GM13976 (cell line): ENCODE data around the gene AUTS2.

Source experiments
- DNase-seq: peaks from one replicate; pipeline ENCODE4 v3.0.0; 2012; ENCODE audit warnings: low spot score
- CTCF ChIP-seq: IDR thresholded peaks from 2 replicates; pipeline ENCODE4 v1.5.1; 2012; ENCODE audit warnings: borderline replicate concordance, mild to moderate bottlenecking; ENCODE audit not compliant: insufficient read depth; ENCODE audit errors: extremely low read depth, missing control alignments, control extremely low read depth
- in situ Hi-C: fragments of 300-500 bp; cut with MboI; formaldehyde crosslinking; loops from one replicate; pipeline ENCODE4 v1.12.0; 2022; ENCODE audit warnings: low sequenced_read_pairs, mixed read lengths, inconsistent platforms; ENCODE audit not compliant: unreplicated experiment

AUTS2 gene

GRCh38 chr7:70334871-70335270, 736.6 kb downstream of the AUTS2 start:
- in situ Hi-C loops = no loop called here
- no peak for TF ChIP-seq CTCF
- no peak for DNase-seq

- no peak for DNase-seq
- in situ Hi-C loops = no loop called here
- TF ChIP-seq CTCF = no peak
Measured at GRCh38 chr7:70336536-70336935, 738.3 kb downstream of the AUTS2 start.

- TF ChIP-seq CTCF = no peak
- in situ Hi-C loops = no loop called here
- no peak for DNase-seq
Measured at GRCh38 chr7:70338015-70338414, 739.7 kb downstream of the AUTS2 start.

- in situ Hi-C loops = no loop called here
- no peak for DNase-seq
- TF ChIP-seq CTCF = no peak
Measured at GRCh38 chr7:70340236-70340635, 742.0 kb downstream of the AUTS2 start.

- no peak for DNase-seq
- in situ Hi-C loops = no loop called here
Measured at GRCh38 chr7:70341446-70341845, 743.2 kb downstream of the AUTS2 start.

GRCh38 chr7:70343519-70343918, 745.2 kb downstream of the AUTS2 start:
- TF ChIP-seq CTCF = no peak
- in situ Hi-C loops = no loop called here
- DNase-seq = no peak

More at GRCh38 chr7:70341446-70341845, 743.2 kb downstream of the AUTS2 start:
- TF ChIP-seq CTCF = no peak

GRCh38 chr7:70344726-70345125, 746.5 kb downstream of the AUTS2 start:
- in situ Hi-C loops = no loop called here
- no peak for TF ChIP-seq CTCF
- DNase-seq = no peak
